Activated naive CD4-positive, alpha-beta T cell treated with anti-CD3 and anti-CD28 coated beads for 36 hours (primary cell): ENCODE measurements around the gene CACNA1C. TPM values are rescaled to one million over a fixed set of nuclear protein-coding genes. Genes with fewer than 3 reads are reported as not detected.

Experiments used
- CTCF ChIA-PET: fragments of 350-600 bp; sonication (Branson Sonifier 250); formaldehyde crosslinking; loops from one replicate; lab custom pipeline; 2021; ENCODE audit warnings: antibody characterized with exemption; lab: Charles Lee
- DNase-seq: peaks from one replicate; pipeline ENCODE4 v3.0.0-alpha.2; 2020
- H3K27ac Mint-ChIP-seq: one replicate; pipeline ENCODE4 v1.8.0; 2021; ENCODE audit warnings: mild to moderate bottlenecking, mixed read lengths
- H3K27me3 Mint-ChIP-seq: one replicate; pipeline ENCODE4 v1.8.0; 2021; ENCODE audit warnings: low read depth, mixed read lengths
- H3K36me3 Mint-ChIP-seq: one replicate; pipeline ENCODE4 v1.8.0; 2021; ENCODE audit warnings: low read depth, mixed read lengths
- H3K4me1 Mint-ChIP-seq: one replicate; pipeline ENCODE4 v1.8.0; 2021; ENCODE audit warnings: low read depth, mixed read lengths
- H3K4me3 Mint-ChIP-seq: one replicate; pipeline ENCODE4 v1.8.0; 2021; ENCODE audit warnings: mild to moderate bottlenecking, moderate library complexity, mixed read lengths
- H3K9me3 Mint-ChIP-seq: one replicate; pipeline ENCODE4 v1.8.0; 2021; ENCODE audit warnings: mixed read lengths
- intact Hi-C: fragments of 100-400 bp; cut with micrococcal nuclease; formaldehyde crosslinking; loops from one replicate; pipeline ENCODE4 v1.15.1; 2023
- total RNA-seq, 2 experiments: library from RNA; stranded (reverse); gene quantifications; one replicate each; pipeline ENCODE4 v1.2.3, GENCODE V29; 2021

CACNA1C gene
- total RNA-seq, 2 experiments from 2014 or later: 0.02 to 0.12 TPM

DNA sequence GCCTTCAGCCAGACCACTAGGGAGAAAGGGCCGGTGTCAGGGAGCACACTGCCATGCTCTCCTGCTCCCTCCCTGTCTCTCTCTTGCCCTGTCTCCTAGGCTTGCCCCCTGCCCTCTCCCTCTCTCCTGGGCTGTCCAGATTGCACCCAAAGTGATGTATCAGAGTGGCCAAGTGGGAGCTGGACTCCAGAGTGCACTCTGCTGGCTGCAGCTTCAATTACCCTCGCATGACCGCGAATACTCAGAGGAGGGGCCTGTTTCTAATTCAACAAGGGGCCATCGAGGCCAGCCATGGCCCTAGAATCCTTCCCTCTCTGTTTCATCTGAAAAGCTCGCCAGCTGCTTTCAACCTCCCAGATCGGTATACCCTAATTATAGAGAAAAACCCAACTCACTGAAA, 535.6 kb downstream of the CACNA1C start:
- intact Hi-C loops: loop anchor here (10.0 kb wide), 1 partner anchor 954 kb away; no protein-coding TSS in a partner anchor
- DNase-seq: no peak
- Mint-ChIP-seq H3K27me3 (peaks cover 33% of the 10 kb centered on the region), H3K4me1 (no peaks in the 10 kb centered on the region), H3K36me3 (no peaks in the 10 kb centered on the region), H3K27ac (no peak overlapping the region), H3K9me3 (no peaks in the 10 kb centered on the region), H3K4me3 (no peak overlapping the region)
- CTCF ChIA-PET: interaction anchor here (1.3 kb wide), 1 partner anchor 193 kb away, joined by 3 read pairs; no protein-coding TSS in a partner anchor

DNA sequence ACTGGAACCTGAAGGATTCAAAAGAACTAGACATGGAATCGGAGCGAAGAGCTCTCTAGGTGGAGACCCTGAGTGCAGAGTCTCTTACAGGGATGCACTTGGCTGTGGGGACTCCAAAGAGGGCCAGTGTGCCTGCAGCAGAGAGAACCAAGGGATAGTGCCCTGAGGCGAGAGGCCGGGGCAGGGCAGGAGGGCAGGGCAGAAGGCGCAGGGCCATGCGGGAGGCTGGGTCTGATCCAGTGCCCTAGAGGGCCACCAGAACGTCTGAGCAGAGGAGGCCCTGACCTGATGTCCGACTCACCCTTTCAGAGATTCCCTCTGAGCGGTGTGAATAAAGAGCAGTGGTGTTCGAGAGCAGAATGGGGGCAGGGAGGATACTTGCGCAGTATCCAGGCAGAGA, 536.6 kb downstream of the CACNA1C start:
- Mint-ChIP-seq H3K4me3 (no peak overlapping the region), H3K27ac (no peak overlapping the region), H3K27me3 (peaks cover 25% of the 10 kb centered on the region), H3K36me3 (no peaks in the 10 kb centered on the region), H3K4me1 (no peaks in the 10 kb centered on the region), H3K9me3 (peaks cover 3% of the 10 kb centered on the region)
- CTCF ChIA-PET: interaction anchor here (0.6 kb wide), 1 partner anchor 195 kb away, joined by 3 read pairs; no protein-coding TSS in a partner anchor
- intact Hi-C loops: loop anchor here (10.0 kb wide), 1 partner anchor 955 kb away; no protein-coding TSS in a partner anchor
- no peak for DNase-seq

- no peaks in the 10 kb centered on the region for H3K36me3 Mint-ChIP-seq
- no peak for DNase-seq
- peaks cover 3% of the 10 kb centered on the region for H3K9me3 Mint-ChIP-seq
- H3K4me1 Mint-ChIP-seq: no peaks in the 10 kb centered on the region
- CTCF ChIA-PET: interaction anchor here (0.8 kb wide), 1 partner anchor 9 kb away, joined by 3 read pairs; no protein-coding TSS in a partner anchor
- intact Hi-C loops: no loop called here
- H3K27ac Mint-ChIP-seq: no peak overlapping the region
- no peak overlapping the region for H3K4me3 Mint-ChIP-seq
- peaks cover 13% of the 10 kb centered on the region for H3K27me3 Mint-ChIP-seq
Measured at GRCh38 chr12:2593045-2593444, 540.3 kb downstream of the CACNA1C start.

DNA sequence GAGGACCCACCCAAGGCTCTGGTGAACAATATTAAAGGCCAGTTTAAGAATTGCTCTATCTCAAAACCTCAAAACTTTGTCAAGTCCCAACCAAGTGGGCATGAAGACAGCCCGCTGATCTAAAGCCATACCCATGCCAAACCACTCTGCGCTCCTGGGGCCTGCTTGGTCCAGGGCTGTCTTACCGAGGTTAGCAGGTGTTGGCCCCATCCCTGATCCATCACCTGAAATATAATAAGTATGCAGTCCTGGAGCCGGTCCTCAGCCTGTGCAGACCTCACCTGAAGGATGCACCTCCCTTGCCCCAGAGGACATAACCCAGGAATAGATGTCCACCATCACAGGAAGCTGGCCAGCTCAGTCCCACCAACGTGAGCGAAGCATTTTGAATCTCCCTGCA, 543.7 kb downstream of the CACNA1C start:
- Mint-ChIP-seq H3K4me3 (no peak overlapping the region), H3K36me3 (no peaks in the 10 kb centered on the region), H3K4me1 (no peaks in the 10 kb centered on the region), H3K27me3 (no peaks in the 10 kb centered on the region), H3K27ac (no peak overlapping the region), H3K9me3 (peaks cover 3% of the 10 kb centered on the region)
- CTCF ChIA-PET: no interaction called here
- no peak for DNase-seq
- intact Hi-C loops: no loop called here

DNA sequence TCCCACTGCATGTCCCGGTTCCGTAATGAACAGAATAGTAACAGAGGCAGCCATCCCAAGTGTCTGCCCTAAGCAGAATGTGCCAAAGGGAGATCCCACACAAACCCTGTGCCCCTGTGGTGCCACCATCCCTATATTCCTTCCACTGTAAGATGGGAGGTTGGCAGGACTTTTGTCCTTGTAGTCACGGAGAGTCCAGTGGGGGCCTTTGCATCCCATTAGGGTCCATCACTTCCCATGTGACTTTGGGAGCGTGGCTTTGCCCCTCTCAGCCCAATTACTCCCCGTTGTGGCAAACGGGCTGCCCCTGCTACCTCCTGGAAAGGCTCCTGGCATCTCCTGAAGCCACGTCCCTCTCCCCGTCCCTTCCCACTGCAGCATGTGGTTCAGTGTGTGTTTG, 552.5 kb downstream of the CACNA1C start:
- no peak for DNase-seq
- Mint-ChIP-seq H3K4me3 (no peak overlapping the region), H3K36me3 (no peaks in the 10 kb centered on the region), H3K9me3 (no peaks in the 10 kb centered on the region), H3K27me3 (peaks cover 18% of the 10 kb centered on the region), H3K4me1 (no peaks in the 10 kb centered on the region), H3K27ac (no peak overlapping the region)
- CTCF ChIA-PET: interaction anchor here (1.2 kb wide), 1 partner anchor 20 kb away, joined by 3 read pairs; no protein-coding TSS in a partner anchor
- intact Hi-C loops: no loop called here

DNA sequence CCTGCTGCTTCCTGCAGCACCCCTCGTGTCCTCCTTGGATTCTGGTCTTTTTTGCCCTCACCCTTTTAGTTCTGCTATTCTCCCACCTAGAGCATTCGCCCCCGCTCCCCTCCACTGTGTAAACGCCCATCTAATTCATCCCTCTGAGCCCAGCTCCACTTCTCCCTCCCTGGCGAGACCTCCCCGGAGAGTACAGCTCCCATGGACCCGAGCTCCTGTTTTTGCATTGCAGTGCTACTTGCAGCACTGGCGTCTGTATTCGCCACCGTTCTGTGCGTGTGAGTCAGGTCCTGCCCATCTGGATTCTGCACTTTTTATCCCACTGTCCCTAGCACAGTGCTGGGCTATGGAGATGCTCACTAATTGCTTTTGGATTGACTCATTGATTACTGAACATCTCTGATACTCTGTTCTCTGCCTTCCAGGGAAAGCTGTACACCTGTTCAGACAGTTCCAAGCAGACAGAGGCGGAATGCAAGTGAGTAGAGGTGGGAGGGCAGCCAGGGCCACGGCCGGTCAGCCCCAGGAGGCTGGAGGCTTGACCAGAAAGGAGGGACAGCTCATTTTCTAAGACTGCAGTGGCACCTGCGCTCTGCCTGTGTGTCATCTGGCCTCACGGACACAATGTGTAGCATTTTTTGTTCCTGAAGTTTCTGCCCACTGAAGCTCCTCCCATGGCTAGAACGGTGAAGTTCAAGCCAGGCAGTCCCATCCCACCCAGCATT, 553.6 kb downstream of the CACNA1C start:
- Mint-ChIP-seq H3K36me3 (no peaks in the 10 kb centered on the region), H3K4me3 (no peak overlapping the region), H3K9me3 (no peaks in the 10 kb centered on the region), H3K27me3 (peaks cover 24% of the 10 kb centered on the region), H3K27ac (no peak overlapping the region), H3K4me1 (no peaks in the 10 kb centered on the region)
- CTCF ChIA-PET: interaction anchor here (1.2 kb wide), 1 partner anchor 21 kb away, joined by 3 read pairs; no protein-coding TSS in a partner anchor
- no peak for DNase-seq
- intact Hi-C loops: no loop called here

DNA sequence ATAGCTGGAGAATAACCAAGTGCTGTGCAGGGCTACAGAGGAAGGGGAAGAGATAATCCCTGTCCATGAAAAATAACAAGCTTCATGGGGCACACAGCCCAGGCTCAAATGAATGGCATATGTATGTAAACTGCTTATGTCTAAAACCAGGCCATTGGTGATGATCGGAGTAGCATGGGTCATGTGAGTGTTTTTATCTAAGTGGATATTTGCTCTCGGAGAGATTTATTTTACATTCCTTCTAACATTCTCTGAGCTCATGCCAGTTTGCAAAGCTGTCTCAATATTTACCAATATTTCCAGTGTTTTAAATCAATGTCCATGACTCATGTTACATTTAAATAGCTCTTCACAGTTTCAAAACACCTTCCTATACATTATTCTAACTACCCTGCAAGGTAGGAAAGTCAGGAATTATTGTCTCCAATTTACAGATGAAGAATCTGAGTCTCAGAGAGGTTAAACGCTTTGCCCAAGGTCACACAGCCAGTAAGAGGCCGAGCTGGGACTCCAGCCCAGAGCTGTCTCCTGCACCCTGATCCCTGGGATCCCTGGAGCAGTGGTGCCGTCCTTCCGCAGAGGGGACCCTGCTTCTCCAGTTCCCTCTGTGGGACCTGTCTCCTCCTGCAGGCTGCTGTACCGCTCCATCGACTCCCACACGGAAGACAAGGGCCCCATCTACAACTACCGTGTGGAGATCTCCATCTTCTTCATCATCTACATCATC, 555.3 kb downstream of the CACNA1C start:
- H3K4me3 Mint-ChIP-seq: no peak overlapping the region

DNA sequence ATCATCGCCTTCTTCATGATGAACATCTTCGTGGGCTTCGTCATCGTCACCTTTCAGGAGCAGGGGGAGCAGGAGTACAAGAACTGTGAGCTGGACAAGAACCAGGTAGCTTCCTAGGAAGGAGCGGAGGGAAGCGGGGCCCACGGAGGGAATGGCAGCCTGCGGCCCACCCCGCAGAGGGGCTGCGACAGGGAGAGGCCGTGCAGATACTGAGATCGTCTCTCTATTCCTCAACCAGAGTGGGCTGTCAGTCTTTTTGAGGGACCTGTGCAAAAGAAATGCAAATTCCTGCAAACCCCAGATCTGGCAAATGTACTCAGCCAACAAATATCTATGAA, 555.8 kb downstream of the CACNA1C start:
- no peak for DNase-seq
- peaks cover 24% of the 10 kb centered on the region for H3K27me3 Mint-ChIP-seq
- no peaks in the 10 kb centered on the region for H3K9me3 Mint-ChIP-seq
- H3K4me1 Mint-ChIP-seq: peaks cover 4% of the 10 kb centered on the region
- intact Hi-C loops: no loop called here
- no peak overlapping the region for H3K4me3 Mint-ChIP-seq
- no peak overlapping the region for H3K27ac Mint-ChIP-seq
- no peaks in the 10 kb centered on the region for H3K36me3 Mint-ChIP-seq
- CTCF ChIA-PET: no interaction called here

More for the DNA sequence above, 555.3 kb downstream of the CACNA1C start:
- CTCF ChIA-PET: no interaction called here
- Mint-ChIP-seq H3K4me1 (peaks cover under 1% of the 10 kb centered on the region), H3K27me3 (peaks cover 24% of the 10 kb centered on the region), H3K27ac (no peak overlapping the region), H3K9me3 (no peaks in the 10 kb centered on the region), H3K36me3 (no peaks in the 10 kb centered on the region)
- intact Hi-C loops: no loop called here
- no peak for DNase-seq

GRCh38 chr12:2609020-2609419, 556.2 kb downstream of the CACNA1C start:
- no peak overlapping the region for H3K4me3 Mint-ChIP-seq
- peaks cover 24% of the 10 kb centered on the region for H3K27me3 Mint-ChIP-seq
- no peak overlapping the region for H3K27ac Mint-ChIP-seq
- H3K9me3 Mint-ChIP-seq: no peaks in the 10 kb centered on the region
- H3K36me3 Mint-ChIP-seq: no peaks in the 10 kb centered on the region
- H3K4me1 Mint-ChIP-seq: peaks cover 7% of the 10 kb centered on the region
- CTCF ChIA-PET: no interaction called here
- no peak for DNase-seq
- intact Hi-C loops: no loop called here

- intact Hi-C loops: no loop called here
- Mint-ChIP-seq H3K9me3 (no peaks in the 10 kb centered on the region), H3K4me3 (no peak overlapping the region), H3K27me3 (peaks cover 26% of the 10 kb centered on the region), H3K4me1 (peaks cover 7% of the 10 kb centered on the region), H3K27ac (no peak overlapping the region), H3K36me3 (no peaks in the 10 kb centered on the region)
- CTCF ChIA-PET: no interaction called here
- no peak for DNase-seq
Measured at GRCh38 chr12:2610358-2610757, 557.6 kb downstream of the CACNA1C start.

DNA sequence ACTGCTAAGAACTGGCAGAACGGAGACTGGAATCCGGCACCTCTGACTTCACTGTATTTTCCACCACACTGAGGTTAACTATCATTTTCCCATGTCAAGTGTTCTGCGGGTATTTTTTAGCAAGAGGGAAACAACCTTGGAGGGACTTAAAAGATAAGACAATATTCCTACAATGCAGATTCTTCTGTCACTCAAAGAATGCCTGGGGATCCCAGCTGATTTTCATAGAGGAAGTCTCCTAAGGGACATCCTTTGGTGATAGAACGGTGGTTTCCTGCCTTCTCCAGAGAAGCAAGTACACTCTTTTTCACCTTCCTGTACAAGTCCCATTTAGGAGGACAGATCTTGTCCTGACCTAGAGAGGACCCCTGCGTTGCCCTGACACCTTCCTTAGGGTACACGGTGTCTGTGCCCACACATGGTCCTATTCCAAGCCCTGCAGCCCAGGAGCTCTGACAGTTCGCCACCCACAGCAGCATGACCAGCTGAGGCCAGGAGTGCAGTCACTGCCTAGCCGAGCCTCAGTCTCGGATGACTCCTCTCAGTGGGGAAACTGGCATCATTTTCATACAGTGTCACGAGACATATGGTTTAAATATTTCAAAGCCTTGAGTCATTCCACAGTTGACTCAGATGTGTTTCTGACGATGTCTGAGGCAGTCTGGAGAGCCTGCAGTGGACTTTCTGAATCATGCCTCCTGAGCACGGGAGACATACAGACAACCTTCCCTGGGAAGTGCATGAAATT, 560.7 kb downstream of the CACNA1C start:
- Mint-ChIP-seq H3K27me3 (peaks cover 34% of the 10 kb centered on the region), H3K36me3 (no peaks in the 10 kb centered on the region), H3K4me3 (no peak overlapping the region), H3K9me3 (no peaks in the 10 kb centered on the region), H3K4me1 (peaks cover 7% of the 10 kb centered on the region), H3K27ac (no peak overlapping the region)
- intact Hi-C loops: no loop called here
- CTCF ChIA-PET: no interaction called here
- peak; percentile 55 for DNase-seq

DNA sequence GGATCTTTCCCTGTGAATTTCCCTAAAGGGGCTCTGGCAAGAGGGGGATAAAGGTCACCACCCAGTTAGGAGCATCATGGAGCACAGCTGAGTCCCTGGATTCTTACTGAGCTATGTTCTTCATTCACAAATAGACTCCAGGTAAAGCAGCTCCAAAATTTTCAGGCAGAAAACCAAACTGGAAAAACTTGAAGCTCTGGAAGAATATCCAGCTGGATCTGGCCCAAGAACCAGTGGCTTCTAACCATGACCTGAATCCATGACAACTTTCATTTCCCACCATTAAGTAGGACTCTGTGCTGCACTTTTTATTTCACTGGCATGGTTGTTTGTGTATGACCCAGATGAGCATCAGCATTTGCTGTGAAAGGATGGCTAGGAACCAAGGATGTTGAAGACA, 561.6 kb downstream of the CACNA1C start:
- H3K27me3 Mint-ChIP-seq: peaks cover 28% of the 10 kb centered on the region
- H3K27ac Mint-ChIP-seq: no peak overlapping the region
- H3K4me1 Mint-ChIP-seq: peaks cover 7% of the 10 kb centered on the region
- H3K9me3 Mint-ChIP-seq: no peaks in the 10 kb centered on the region
- no peak overlapping the region for H3K4me3 Mint-ChIP-seq
- CTCF ChIA-PET: no interaction called here
- intact Hi-C loops: no loop called here
- H3K36me3 Mint-ChIP-seq: no peaks in the 10 kb centered on the region
- no peak for DNase-seq
